Measurements from ENCODE around the gene ARHGEF4.
"Not testable (repeated sequence)": the region's sequence is repeated elsewhere in the genome, so short reads cannot be mapped to it uniquely, and the experiment has no call there.

The ARHGEF4 gene

DNA sequence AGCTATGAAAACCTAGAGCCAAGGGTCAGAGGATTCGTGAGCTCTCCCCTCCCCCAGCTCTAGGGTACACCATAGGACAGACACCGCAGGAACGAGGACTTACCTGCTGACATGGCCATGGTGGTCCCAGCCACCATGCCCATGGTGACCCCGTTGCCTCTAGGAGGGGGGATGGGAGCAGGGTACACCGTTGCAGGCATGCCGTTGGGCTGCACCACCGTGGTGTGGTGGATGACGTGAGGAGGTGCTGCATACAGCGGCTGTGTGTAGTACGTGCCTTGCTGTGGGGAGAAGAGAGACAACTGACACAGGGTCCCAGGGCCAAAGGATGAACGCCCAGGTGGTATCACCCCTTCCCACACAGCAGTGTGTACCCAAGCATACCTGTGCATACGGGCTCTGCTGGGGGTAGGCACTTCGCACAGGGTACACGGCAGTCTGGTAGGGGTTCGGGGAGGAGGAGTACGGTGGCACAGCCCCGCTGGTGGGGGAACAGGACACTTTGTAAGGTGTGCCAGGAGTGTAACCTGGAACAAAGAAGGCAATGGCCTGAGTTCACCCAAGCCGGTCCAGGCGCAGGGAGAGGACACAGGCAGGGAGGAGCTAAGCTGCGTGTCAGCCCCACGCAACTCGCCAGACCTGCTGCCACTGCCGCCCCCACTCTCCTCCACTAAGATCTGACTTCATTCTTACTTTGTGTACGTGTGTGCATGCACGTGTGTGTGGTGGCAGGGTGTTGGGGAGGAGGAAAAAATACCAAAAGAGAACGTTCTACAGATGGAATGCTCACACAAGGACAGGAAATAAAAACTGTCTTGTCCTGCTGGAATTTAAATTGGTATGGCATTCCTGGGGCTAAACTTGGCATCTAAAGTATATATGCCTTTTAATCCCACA is 218.7 kb downstream of the ARHGEF4 start:
- DNase-seq, result no peak

DNA sequence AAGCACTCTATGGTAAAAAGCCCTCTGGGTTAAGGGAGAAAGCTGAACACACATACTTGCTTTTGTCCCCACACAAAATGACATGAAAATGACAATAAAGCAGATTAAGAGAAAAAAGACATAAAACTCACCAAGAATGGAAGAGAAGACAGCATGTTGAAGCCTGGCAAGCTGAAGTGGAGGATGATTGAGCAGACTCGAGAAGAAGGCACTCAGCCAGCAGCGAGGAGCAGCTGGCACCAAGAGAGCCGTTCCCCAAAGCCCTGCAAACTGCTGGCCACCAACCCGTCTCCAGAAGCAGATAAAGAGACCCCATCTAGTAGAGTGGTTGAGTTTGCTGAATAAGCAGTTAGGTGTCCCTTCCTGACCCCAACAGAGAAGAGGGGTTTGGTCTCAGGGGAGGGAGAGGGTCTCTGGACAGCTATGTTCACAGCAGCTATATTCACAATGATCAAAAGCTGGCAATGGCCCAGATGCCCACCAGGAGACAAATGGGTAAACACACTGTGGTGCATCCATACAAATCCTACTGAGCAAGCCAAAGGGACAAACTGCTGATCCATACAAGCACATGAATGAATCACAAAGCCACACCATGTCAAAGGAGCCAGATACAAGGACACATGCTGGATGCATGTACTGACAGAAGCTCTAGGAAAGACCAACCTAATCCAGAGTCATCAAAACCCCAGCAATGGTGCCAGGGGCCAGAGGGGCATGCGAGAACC is 219.7 kb downstream of the ARHGEF4 start:
- DNase-seq, result no peak

DNA sequence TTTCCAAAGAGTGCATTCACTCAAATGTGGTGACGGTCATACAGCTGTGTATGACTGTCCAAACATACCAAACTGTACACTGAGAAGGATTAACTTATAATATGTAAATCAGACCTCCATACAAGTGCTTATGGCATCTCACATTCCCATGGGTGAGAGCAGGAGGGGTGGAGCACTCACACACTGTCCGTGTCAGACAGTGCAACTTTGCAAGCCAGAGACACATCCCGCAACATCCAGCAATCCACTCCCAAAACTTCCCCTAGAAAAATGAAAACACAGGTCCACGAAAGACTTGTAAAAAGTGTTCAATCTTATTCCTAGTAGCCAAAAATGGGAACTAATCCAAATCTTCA is 220.2 kb downstream of the ARHGEF4 start:
- no peak for DNase-seq

DNA sequence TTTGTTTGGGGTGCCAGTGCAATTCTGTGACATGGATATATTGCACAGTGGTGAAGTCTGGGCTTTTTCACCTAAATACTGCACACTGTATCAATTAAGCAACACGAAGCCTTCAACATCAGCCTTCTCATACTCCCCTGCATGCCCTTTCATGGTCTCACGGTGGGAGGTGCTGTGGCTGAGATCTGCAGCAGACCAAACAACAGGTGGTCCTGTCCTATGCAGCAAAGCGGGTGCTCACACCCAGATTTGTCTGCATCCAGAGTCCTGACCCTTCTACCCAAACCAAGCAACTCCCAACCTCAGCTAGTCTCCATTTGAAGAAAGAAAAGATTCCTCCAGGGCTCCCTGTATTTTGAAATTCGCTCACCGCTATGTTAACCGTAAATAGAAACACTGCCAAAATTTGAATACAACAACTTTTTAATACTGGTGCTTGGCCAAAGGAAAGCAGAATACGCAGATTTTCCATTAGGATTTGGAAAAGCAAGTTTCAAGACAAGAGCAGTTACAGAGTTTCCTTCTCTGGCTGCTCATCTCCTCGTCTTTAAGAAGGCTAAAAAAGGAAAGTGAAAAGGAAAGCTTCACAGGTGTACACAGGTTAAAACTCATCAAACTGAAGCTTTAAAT is 221.6 kb downstream of the ARHGEF4 start:
- DNase-seq, result no peak

DNA sequence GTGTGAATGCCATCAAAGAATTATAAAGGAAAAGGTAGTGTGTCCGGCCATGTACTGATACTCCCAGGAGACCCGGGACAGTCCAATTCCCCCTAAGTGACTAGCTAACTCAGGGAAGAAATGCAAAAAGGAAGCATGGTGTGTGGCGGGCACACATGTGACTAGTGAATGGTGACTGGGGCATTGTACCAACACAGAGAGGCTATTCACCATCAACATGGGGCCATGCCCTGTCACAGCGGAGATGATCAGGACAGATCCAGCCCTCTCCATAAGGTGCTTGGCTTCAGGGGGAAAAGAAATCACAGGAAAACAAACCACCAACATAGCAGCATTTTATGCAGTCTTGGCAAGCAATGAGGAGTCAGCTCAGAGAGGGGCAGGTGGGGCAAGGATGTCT is 222.2 kb downstream of the ARHGEF4 start:
- DNase-seq, result no peak

DNA sequence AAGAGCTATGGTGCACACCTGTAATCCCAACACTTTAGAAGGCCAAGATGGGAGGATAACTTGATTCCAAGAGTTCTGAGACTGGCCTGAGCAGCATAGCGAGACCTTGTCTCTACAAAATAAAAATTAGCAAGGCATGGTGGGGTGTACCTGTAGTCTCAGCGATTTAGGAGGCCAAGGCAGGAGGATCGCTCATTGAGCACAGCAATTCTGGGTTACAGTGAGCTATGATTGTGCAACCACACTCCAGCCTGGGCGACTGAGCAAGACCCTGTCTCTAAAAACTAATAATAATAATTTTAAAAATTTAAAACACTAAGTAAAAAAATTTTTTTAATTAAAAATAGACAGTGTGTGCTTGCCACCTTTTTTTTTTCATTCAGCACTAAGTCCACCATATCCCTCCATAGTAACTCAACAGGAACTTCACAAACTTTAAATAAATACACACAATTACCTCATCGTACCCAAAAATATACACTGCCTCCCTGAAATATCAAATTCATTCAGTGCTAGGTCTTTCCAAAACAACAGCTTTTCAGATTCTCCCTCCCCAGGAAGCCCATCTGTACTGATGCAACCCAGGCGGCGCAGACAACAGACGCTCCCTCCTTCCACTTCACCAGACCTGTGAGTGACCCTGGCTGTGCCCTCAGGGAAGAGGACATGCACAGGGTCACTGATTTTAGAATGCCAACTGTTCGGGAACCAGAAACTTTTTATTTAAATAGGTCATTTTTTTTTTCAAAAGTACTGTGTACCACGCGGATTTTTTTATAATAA is 227.0 kb downstream of the ARHGEF4 start:
- no peak for DNase-seq

DNA sequence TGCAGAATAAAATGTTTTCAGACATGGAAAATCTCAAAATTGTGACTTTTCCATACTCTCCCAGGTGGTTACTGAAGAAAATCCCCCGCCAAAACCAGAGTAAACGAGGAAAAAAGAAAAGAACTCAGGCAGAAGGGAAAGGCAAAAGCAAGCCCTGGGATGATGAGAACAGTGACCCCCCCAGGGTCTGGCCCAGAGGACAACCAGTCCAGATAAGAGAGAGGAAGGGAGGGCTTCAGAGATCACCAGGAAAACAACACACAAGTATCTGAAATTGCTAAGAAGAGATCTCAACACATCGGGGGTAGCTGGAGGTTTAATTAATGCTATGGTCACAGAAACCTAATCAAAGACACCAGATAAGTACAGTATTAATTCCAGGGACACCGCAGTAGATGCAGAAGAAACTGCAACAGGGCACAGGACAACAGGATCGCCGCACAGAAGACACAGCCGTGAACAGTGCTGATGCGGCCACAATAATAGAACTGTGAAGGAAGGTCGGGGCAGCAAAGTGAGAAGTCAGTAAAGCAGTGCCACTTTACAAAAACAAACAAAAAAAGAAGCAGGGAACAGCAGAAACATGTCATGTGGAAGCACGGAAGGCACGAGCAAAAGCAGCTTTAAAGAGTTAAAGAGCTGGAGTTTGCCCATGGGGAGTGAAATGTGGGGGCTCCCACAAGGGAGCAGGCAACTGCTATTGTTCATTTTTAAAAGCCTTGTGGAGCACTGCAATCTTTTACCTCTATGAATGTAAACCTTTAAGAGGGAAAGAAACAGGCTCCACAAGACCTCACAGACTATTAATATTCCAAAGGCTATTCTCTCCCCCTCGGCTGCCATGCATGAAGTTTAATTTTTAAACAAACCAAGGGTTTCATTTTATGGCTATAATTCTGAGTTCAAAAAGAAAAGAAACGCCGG is 228.1 kb downstream of the ARHGEF4 start:
- DNase-seq, result no peak

DNA sequence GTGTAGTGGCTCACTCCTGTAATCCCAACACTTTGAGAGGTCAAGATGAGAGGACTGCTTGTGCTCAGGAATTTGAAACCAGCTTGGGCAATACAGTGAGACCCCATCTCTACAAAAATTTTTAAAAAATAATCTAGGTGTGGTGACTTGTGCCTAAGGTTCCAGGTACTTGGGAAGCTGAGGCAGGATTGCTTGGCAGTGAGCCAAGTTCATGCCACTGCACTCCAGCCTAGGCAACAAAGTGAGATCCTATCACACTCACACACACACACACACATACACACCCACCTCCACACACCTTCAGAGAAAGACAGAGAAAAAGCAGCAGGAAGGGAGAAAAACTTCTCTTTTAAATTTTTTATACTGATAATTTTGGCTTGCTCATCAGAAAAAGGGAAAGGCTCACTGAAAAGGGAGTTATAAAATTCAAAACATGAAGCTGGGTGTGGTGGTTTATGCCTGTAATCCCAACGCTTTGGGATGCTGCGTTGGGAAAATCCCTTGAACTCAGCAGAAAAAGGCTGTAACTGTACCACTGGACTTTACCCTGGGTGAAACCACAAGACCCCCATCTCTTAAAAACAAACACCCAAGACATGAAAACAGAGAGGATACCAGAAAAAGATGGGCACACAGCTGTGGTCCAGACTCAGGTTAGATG is 230.9 kb downstream of the ARHGEF4 start:
- DNase-seq, result no peak

DNA sequence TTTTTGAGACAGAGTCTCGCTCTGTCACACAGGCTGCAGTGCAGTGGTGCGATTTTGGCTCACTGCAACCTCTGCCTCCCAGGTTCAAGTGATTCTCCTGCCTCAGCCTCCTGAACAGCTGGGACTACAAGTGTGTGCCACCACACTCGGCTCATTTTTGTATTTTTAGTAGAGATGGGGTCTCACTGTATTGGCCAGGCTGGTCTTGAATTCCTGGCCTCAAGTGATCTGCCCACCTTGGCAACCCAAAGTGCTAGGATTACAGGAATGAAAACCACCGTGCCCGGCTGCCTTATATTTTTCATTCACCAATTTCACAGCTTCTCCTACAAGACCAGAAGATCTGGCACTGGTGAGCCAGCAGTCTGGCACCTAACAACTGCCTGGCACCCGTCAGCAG is 231.5 kb downstream of the ARHGEF4 start:
- DNase-seq, result not testable (repeated sequence)

DNA sequence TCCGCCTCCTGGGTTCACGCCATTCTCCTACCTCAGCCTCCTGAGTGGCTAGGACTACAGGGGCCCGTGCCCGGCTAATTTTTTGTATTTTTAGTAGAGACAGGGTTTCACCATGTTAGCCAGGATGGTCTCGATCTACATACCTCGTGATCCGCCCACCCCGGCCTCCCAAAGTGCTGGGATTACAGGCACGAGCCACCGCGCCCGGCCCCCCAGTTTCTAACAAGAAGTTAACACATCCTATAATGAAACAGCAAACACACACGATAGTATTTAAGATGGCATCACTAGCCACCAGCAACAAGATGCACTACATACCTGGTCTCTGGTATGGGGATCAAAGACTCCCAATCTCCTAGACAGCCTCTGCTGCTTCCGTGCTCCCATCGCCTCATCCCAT is 238.9 kb downstream of the ARHGEF4 start:
- not testable (repeated sequence) for DNase-seq

DNA sequence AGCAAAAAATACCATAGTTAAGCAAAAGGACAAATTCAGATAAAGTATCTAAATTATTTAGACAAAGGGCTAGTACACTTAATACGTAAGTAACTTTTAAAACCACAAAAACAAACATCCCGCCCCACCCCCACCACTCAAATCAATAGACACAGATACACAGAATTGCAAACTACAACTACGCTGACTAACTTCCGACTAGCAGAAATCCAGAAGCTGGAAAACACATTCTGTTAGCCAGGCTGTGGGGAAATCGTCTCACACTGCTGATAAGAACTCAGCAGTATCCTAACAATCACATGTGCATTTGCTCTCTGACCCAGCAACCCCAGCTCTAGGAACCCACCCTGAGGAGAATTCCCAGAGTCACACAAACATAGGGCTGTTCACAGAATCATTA is 240.0 kb downstream of the ARHGEF4 start:
- DNase-seq, result no peak

DNA sequence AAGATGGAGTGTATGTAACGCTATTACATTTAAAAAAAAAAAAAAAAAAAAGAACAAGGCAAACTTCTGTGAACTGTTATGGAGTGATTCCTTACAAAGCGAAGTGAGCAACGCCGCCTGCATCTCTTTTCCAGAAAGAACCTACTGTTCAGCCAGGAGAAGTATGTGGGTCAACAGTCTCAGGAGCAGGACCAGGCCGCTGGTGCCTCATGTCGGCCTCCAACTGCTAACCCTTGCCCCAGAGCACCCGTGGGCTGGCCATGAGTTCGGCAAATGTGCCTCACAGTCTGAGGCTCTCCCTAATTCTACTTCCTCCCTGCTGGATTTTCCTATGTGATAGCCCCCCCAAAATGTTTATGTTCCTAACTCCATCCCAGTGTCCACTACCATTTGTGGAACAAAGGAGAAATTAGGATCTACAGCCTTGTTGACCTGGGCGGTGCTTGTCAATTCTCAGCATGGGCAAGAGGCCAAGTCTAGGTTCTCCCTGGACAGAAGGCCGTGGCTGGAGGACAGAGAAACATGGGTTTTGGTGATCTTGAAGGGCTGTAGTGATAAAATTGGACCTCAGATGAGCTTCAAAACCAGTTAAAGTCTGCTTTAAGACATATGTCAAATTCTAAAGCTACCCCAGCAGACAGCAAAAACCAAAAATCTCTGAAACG is 240.6 kb downstream of the ARHGEF4 start:
- peak in 1 of 2 donors; percentile 8 for DNase-seq

DNA sequence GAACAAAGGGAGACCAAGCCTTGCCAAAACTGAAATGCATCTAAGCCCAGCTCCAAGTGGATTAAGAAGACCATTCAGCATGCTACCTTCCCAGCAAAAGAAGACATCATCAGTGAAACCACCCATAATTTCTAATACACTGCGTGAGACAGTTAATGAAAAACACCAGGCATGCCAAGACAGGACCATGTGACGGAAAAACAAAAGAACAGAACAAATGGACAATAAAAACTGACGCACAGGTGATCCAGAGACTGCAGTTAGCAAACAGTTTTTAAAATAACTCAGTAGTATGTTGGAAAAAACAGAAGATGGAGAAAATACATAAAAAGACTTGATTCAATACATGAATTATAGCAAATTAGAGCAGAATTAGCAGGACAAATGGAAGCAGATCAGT is 241.3 kb downstream of the ARHGEF4 start:
- no peak for DNase-seq

DNA sequence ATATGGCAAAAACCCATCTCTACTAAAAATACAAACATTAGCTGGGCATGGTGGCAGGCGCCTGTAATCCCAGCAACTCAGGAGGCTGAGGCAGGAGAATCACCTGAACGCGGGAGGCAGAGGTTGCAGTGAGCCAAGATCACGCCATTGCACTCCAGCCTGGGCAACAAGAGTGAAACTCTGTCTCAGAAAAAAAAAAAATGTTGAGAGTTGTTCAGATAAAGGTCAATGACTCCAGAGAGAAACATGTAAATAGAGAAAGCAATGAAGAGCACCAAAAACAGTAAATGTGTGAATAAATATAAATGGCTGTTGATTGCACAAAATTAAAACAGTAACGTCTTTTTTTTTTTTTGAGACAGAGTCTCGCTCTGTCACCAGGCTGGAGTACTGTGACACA is 243.2 kb downstream of the ARHGEF4 start:
- DNase-seq, result not testable (repeated sequence)

DNA sequence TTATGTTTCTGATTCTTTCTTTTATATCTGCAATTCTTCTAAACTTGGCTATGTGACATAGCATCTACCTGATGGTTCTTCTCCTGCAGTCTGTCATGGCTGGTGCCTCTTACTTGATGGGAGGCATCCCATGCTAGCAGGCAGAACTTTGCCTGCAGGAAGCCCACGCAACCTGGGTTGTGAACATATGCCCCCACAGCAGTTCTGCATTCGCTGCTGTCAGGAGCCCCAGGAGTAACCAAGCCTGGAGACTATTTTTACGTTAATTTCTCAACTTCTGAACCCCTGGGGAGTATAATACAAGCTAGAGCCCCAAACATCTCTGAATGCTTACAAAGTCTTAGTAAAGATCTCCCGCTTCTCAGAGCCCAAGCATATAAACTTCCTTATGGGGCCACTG is 244.5 kb downstream of the ARHGEF4 start:
- DNase-seq, result no peak

DNA sequence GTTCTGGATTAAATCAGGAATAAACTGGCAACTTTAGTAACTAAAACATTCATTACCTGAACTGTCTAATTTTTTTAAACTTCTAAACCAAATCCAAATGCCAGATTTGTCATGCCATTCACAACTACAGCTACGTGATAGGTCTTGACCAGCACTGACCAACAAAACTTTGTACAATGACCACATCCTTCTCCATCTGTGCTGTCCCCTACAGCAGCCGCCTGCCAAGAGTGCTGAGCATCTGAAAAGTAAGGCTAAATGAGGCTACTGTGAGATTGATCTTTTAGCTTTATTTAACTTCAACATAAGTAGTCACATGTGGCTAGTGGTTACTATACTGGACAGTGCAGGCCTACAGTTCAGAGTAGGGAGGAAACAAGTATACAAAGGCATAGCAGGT is 248.9 kb downstream of the ARHGEF4 start:
- no peak for DNase-seq

DNA sequence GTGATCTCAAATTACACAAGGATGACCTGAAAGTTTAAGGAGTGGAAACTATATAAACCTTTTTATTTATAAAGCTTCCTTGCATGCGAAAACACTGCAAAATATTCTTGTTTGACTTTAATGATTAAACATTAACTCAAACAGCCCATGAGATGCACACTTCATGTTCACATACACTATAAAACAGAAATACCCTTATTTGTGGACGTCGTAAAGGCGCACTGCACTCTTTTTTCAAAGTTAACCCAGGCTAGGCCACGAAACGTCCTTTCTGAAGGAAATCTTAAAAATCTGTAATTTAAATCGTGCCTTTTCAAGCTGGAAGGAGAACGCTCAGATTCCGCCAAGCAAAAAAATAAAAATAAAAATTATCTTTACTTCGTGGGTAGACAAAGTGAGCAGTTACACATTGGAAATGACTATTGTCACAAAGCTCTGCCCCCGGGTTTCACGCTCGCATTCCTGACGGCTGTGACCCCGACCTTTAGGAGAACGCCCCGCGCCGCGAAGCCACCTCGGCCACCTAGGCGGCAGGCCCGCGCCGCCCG is 255.8 kb downstream of the ARHGEF4 start:
- DNase-seq, result no peak

DNA sequence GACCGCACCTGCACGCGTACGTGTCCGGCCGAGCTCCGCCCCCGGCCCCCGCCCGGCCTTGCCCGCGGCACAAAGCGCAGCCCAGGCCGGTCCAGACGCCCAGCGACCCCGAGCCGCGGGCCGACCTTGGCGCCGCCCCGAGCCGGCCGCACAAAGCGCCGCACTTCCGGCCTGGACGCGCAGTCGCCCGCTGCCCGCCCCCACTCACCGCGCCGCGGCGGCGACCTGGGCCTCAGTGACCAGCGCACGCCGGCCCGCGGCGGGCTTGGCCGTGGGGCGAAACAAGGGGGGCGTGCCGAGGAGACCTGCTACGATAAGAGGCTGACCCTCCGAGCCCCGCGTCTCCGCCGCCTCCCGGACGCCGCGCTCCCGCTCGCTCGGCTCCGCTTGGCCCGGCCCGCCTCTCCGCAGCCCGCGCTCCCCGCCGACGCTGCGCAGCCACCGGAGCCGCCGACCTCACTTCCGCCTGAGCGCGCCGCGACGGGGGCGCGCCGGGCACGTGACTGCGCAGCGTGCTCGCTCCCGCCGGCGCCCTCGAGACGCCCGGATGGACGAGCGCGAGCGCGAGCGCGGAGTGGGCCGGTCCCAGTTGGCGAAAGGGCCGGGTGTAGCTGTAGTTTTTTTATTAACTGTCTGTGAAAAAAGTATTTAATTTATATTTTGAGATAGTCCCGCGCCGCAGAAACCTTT is 256.4 kb downstream of the ARHGEF4 start, which contains the start of gene FAM168B:
FAM168B (minus strand) TSS at position 455 of the 690 bp plus-strand sequence. CDS start 10,814 bp downstream, outside the sequence.
- peak; percentile 90 to 94 for DNase-seq
